Superior temporal gyrus (tissue), 1 donor: ENCODE results near the gene FADS2.
A peak's percentile ranks its signal among the peaks of the same experiment; 100 is the strongest.

Experiments
- DNase-seq: peaks from one replicate; pipeline ENCODE4 v3.0.0-alpha.2; 2016; ENCODE audit errors: extremely low spot score

The FADS2 gene

DNA sequence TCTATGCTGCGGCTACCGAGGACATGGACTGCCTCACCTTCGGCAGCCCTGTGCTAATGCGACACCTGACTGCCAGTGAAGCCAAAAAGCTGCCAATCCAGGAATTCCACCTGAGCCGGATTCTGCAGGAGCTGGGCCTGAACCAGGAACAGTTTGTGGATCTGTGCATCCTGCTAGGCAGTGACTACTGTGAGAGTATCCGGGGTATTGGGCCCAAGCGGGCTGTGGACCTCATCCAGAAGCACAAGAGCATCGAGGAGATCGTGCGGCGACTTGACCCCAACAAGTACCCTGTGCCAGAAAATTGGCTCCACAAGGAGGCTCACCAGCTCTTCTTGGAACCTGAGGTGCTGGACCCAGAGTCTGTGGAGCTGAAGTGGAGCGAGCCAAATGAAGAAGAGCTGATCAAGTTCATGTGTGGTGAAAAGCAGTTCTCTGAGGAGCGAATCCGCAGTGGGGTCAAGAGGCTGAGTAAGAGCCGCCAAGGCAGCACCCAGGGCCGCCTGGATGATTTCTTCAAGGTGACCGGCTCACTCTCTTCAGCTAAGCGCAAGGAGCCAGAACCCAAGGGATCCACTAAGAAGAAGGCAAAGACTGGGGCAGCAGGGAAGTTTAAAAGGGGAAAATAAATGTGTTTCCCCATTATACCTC is 32.1 kb upstream of the FADS2 start:
- DNase-seq, result no peak

DNA sequence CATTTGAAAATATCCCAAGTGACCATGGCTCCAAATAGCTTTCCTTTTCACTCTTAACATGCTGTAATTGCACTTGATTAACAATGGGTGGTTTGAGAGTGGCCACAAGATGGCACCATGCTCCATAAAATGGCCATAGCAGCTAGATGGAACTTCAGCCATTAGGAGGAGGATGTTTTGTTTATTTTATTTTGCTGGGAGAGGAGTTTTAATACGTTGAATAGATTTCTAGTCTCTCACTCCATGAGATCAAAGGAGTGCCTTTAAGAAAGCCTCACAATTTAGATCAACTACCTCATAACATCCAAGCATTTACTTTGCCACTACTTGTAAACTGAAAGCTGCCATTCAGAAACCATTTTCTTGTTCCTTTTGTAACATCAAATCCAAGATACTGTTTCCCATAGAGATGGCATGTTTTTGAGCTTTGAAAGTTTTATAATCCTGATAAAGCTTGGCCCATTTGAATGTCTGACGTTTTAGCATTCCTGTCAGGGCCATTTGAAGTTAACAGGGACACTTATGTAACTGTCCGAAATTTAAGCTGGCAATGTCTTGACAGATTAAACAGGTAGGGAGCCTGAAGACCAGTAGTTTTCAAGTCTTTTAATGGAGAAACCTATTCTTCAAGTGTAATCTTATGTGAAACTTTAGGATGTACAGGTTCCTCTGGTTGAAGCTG is 30.7 kb upstream of the FADS2 start:
- peak; percentile 97 for DNase-seq

DNA sequence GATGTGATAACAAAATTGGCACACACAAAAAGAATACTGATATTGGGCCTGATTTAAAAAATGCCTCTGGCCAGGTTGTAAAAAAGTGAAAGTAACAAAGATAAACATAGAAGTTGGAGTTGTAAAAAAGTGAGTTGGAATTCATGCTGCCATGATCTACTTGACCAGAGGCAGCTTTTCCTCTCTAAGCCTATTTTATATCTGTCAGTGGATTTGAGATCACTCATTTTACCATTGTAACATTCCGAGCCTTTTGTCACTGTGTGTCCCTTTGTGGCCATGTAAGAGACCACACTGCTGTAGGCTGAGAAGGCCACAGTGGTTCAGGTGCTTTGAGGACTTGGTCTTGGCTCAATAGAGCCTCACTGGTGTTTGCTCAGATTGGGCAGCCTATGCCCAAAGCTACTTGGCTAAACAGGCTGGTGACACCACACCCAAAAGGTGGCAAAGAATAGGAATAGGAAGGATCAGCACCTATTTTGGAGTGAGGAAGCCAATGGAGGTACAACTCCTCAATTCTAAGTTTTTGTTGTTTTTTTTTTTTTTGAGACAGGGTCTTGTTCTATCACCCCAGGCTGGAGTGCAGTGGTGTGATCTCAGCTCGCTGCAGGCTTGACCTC is 28.3 kb upstream of the FADS2 start:
- DNase-seq, result no peak

DNA sequence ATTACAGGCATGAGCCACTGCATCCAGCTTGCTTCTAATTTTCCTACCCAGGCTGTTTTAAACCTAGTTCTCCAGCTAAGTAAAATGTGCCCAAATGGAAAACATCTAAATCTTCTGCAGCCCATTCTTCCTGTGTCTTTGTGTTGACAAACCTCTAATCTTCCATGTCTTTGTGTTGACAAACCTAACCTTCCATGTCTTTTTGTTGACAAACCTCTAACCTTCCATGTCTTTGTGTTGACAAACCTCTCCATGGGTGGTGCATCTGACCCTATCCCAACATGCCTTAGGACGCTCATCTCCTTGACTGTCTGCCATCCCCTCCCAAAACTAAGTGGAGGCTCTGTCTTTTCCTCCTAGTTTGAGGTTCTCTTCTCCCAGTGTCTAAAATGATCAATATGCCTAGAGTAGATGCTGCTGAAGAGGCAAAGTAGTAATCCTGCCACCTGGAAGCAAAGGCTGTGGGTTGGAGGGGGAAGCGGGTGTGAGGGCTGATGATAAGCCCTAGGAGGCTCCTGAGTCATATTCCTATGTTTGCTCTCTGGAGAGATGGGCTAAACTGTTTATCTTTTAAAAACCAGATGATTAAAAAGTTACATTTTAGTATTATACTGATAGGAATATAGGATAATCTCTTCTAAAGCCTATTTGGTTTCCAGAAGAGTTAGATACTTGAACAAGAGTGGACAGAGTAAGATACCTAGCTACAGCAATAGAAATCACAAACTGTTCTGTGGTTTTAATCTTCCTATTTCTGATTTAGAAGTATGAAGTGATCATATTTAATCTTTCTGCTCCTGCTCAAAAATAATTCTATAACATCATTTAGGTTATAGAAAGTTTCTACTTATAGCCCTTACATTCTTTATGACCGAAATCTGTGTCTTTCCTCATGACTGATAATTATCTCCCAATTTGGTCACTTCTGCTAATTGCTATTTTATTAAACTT is 27.5 kb upstream of the FADS2 start:
- DNase-seq, result no peak

DNA sequence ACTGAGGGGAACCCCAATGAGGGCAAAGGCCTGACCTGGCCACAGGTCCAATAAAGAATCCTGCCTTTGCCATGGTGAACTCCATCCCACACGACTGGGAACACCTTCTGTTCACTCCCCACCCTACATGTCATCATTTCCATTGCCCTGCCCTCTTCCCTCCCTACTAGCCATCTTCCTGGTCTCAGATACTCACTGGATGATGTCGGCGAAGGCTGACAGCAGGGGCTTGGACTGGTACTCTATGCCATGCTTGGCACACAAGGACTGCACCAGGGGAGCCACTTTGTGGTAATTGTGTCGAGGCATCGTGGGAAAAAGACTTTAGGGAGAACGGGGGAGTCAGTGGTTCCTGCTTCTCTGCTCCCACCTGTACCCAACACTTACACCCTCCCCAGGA is 25.5 kb upstream of the FADS2 start:
- DNase-seq, result no peak

DNA sequence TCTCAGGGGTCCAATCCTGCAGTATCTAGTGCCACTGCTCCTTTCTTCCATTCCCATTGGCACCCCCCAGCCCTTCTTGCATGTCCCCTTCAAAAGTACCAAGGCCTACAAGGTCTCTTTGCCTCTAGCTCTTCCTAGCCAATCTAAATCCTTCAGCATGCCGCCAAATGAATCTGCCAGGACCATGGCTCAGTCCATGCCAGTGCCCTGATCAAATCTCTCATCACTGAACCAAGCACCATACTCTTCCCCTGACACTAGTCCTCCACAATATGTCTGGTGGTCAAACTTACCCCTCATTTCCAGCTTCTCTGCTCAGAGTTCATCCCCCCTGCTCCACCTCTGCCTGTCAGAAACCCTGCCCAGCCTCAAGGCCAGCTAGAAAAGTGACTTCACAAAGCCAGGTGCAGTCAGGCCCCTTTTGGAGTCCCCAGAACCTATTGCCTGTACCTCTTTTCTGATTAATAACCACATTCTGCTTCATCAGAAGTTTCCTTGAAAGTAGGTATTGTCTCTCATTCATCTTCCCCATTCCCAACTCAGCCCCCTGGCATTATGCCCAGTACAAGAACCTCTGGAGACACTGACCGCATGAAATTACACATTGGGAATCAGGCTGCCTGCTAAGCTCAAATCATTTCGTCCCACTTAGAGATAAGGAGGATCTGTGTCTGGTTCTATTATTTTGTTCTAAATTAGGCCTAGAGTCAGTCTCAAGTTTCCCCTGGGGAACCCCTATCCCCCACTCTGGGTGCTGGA is 24.0 kb upstream of the FADS2 start:
- no peak for DNase-seq

DNA sequence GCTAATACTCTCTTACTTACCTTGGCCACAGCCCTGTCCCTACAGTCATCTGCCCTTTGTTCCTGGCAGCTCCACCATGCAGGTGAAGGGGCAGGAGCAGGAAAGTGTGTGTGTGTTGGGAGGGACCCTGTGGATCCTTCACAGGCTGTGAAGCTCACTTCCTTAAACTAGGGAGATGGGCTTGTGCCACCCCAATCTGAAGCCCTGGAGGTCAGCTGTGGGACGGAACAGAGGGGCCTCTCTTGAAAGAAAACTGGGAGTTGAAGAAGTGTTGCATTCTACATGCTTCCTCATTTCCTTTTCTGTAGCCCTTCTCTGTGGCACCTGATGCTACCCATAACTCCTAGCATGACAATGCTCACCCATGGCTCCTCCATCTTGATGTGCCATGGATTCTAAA is 23.0 kb upstream of the FADS2 start:
- DNase-seq, result no peak

DNA sequence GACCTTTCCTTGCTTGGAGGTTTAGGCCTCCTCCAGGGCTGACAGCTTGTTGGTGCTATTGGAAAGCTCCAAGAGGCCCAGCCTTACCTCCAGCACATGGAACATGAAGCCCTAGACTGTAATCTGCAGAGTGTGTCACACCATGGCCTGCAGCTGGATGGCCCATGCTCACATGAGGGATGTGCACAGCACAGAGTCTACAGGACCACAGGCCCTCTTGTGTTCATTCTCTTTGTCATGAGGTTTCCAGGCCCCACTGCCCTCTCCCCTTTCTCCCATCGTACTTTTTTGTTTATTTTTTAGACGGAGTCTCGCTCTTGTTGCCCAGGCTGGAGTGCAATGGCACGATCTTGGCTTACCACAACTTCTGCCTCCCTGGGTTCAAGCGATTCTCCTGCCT is 21.3 kb upstream of the FADS2 start:
- DNase-seq, result no peak

DNA sequence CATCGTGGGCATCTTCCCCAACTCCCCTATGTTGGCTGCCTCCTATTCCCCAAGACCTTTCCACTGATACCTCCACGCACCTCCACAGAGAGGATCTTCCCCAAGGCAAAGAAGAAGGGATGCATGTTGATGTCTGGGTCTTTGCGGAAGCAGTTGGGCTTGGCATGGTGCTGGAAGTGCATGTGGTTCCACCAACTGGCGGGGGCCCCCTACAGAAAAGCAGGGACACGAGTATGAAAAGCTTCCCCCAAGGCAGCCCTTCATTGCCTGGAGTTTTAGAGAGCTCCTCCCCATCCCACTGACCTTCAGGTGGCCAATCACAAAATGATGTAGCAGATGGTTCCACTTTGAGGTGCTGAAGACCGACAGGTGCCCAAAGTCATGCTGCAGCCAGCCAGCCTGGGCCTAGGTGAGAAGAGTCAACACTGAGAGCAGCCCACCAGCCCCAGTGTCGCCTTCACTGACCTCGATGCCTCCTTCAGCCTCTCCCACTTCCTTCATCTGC is 17.4 kb upstream of the FADS2 start:
- DNase-seq, result no peak

DNA sequence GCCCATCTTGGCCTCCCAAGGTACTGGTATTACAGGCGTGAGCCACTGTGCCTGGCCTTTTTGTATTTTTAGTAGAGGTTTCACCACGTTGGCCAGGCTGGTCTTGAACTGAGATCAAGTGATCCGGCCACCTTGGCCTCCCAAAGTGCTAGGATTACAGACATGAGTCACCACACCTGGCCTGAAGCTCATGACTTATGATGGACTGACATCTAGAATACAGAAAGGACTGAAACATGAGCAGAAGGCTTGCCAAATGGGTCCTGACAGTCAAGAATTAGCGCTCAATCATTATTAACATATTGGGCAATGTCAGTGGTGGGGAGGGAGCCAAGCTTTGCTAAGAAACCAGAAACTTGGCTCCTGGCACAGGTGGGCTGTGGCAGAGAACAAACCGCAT is 16.3 kb upstream of the FADS2 start:
- DNase-seq, result no peak

DNA sequence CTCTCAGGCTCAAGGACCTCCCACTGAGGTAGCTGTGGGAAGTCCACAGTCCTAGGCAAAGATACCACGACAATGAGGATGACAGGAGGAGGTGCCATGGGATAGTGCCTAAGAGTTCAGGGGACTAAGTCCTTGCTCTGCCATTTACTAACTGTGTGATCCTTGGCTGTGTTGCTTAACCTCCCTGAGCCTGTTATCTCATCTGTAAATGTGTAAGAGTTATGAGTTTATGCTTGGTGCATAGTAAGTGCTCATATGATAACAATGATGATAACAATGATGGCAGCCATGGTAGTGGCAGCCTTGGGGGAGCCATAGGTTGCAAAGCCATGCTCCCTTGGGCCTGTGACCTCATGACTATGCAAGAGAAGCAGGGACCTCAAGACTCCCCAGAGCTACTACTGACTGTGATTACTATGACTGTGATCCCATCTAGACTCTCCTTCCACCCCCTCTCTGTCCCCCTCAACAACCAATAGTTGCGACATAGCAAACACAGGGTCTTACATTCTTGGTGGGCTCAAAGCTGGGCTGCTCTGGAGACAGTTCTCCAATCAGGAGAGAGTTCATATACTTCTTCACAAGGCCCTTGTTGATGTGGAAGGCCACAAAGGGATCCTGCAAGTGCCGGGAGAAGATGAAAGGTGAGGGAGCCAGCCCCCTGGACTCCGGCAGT is 15.2 kb upstream of the FADS2 start:
- no peak for DNase-seq

DNA sequence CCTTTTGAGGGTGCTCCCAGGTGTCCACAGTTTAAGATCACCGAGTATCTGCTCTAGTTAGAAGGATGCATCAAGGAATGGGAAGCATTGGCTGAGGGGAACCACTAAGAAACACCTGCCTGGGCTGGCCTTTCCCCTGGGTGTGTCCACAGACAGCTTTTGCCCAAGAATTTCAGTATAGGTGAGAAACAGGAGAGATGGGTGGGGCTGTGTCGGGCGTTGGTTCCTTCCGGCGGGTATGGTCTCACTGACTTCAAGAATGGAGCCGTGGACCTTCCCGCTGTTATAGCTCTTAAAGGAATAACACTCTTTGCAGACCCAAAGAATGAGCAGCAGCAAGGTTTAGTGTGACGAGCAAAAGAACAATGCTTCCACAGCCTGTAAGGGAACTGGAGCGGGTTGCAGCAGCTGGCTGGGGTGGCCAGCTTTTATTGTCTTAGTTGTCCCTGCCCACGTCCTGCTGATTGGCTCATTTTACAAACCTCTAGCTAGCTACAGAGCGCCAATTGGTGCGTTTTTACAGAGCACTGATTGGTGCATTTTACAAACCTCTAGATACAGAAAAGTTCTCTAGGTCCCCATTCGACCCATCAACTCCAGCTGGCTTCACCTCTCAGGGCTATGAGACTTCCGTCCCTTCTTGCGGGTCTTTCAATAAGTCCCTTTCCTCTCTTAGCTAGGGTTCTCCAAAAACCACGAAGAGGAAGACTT is 13.7 kb upstream of the FADS2 start:
- peak; percentile 82 for DNase-seq

DNA sequence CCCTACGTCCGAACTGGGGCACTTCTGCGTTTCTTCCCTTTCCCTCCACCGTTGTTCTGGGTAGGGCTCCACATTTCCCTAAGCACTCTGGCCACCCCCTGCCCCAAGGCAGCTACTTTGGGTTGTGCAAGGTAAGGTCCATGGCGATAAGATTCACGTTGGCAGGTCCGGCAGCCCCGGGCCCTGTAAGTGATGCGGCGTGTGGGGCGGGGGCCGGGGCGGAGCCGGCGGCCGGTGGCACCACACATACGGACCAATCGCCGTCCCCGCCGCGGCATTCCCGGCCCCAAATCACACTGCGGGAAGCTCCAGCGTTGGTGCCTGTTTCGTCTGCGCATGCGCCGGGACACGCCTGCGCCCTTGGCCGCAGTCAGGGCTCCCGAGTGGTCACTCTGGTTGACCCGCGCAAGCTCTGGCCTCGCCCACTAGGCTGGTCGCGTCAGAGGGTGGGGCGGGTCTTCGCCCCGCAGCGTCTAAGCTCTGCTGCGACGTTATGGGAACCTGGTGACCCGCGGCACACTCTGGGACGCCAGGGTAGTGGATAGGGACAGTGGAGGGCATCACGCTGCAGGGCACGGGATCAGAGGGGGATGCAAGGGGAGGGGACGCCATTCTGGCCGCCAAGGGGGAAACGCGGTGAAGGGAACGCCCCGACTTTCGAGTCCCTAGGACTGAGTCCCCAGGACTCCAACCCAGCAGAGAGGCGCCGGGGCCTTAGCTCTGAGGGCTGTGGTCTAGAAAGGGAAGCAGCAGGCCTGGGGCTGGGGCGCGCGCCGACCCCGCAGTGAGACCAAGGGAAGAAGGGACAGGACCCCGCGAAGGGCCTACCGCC is 12.9 kb upstream of the FADS2 start:
- peak; percentile 98 for DNase-seq

DNA sequence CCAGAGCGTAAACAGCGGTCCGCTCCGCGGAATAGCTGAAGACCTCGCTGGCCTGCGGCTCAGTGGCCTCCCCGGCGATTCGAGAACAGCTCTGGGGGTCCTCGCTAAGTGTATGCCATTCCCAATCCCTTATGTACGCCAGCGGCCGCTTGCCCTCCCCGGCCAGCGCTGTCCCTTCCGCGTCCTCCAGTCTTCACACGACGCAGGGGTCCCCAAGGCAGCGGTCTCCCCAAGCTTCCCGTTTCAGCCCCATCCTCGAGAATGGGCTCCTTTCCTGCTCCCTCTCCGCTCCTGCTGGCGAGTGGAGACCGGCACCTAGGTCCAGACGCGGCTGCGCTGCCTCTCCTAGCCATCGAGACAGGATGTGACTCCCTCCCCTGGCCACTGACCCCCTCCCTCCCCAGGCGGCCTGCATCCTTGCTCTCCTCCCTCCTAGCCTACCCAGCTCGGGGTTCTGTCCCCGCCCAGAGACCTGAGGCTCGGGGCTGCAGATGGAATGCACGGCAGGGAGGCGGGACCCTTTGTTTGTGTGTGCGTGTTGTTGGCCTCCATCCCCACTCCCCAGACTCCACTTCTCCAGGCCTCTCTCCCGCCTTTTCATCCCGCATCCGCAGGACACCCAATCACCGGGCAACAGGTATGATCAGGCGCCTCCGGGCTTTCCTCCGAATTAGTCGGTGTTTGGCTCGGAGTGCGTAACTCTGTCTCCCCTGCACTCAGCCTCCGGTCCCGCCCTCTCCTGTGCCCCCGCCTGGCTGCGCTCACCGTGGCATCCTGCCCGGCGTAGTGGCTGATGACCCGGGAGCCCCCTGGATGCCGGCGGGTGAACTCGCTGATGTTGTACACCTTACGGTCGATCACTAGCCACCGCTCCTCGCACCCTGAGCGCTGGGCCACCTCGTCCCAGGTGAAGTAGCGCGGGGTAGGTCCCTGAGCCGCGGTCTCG is 12.0 kb upstream of the FADS2 start:
- peak; percentile 65 for DNase-seq

DNA sequence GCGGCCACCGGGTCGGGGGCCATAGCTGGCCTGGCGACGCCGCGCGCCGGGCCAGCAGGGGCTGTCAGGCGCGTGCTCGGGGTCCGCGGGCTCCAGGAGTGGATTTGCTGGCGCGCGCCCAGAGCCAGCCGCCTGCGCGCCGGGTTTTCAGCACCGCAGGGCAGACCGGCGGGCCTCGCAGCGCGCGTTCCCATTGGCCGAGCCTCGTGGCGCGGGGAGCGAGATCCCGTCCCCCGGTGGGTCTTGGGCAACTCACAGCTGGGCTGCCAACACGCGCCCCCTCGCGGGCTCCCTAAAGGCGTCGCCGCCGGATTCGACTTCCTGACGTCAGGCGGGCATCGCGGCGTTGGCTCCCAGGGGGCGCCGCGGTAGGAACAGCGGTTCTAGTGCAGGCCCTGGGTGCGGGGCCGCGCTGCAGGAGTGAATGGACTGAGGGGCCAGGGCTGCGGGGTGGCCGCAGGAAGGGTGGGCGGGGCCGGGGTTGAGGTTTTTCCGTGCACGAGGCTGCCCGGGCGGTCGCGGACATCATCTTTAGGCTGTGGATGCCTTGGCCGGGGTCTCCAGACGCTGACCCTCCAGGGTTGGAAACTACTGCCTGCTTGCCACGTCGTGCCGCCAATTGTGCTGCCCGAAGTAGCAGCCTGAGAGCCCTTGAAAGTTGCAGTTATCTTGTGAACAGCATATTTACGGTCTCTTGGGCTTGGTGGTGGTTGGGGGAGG is 11.2 kb upstream of the FADS2 start, which contains the start of gene FADS1:
TSS of gene FADS1 (minus strand) at position 268 of the 720 bp plus-strand sequence. CDS start at position 194, 74 bp downstream.
- peak; percentile 93 for DNase-seq

DNA sequence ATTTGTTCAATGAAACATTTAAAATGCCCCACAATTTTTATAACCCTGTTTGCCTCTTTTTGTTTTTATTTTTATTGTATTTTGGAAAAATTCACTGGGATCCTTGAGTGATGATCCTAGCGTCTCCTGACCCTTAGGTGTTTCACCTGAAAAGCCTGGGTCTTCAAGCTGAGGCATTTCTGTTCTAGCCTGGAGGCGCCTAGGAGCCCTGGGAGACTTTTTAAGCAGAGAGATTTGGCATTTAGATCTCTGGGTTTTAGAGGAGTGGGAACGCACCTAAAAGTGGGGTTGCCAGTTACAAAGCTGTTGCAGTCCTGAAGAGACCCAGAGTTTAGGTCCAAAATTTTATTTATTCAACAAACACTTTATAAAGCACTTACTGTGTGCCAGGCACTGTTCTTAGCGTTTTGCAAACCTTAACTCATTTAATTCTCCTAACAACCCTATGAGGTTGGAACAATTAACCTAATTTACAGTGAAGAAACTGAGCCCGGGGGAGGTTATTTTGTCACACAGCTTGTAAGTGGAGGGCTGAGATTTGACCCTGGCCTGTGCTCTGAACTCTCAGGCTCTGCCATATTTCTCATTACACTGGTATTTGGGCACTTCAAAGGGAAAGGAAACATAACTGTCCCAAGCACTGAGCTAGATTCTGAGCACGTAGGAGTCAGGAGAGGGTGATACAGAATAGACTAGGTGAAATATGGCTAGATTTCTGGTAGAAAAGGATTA is 10.5 kb upstream of the FADS2 start:
- no peak for DNase-seq
